CD4-positive, alpha-beta T cell treated with Interleukin-15 for 4 hours (primary cell): ENCODE results near the gene SMIM44.
"Not testable (repeated sequence)": the region's sequence is repeated elsewhere in the genome, so short reads cannot be mapped to it uniquely, and the experiment has no call there.

Experiments used
- DNase-seq: peaks from one replicate; pipeline ENCODE4 v3.0.0-alpha.2; 2020; ENCODE audit warnings: low spot score

The SMIM44 gene

DNA sequence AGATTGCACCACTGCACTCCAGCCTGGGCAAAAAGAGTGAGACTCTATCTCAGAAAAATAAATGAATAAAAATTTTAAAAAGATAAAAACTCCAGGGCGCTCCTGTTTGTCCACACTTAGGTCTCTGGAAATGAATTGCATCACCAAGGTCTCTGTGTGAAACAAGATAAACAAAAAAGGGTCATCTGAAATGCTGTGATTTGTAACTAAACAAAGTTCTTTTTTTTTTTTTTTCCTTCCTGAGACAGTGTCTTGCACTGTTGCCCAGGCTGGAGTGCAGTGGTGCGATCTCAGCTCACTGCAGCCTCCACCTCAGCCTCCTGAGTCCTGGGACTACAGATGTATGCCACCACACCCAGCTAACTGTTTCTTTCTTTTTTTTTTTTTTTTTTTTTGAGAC is 34.4 kb upstream of the SMIM44 start:
- no peak for DNase-seq

DNA sequence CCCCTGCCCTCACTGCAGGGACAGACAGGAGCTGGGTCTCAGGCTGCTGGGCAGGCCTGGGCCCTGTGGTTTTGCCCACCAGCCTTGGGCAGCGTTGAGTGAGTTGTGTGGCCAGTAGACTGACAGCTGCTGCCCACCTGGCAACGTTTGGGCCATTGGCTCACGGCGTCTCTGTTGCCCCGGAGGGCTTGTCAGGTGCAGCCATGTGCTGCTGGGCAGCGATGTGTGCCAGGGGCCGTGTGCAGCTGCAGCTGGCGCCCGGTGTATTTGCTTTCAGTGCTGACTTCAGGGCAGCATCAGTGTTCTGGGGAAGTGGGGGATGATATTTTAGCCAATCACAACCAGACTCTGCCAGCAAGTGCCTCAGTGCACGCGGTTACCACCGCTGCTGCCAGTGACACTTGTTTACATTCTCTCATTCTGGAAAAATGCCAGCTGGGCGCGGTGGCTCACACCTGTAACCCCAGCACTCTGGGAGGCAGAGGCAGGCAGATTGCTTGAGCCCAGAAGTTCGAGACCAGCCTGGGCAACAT is 33.5 kb upstream of the SMIM44 start:
- DNase-seq: peak; percentile 52

DNA sequence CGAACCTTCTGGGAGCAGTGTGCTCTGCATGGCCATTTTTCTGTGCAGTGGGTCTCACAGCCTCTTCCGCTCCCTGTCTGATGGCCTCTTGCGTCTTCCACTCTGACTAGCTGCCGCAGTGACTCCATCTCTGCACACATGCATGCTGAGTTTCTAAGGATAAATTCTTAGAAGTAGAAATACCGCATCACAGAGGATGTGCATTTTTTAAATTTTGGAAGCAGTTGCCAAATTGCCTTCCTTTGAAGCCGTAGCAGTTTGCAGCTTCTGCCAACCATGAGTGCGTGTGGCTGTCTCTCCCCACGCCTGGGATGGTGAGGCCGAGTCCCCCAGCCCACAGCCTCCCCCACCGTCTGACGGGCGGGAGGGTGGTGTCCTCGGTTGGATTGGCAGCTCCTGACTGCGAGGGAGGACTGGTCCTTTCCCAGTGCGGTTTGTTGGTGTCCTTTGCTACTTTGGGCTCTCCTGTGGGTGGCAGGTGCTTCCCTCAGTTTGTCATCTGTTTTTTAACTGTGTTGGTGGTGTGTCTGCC is 32.7 kb upstream of the SMIM44 start:
- no peak for DNase-seq

DNA sequence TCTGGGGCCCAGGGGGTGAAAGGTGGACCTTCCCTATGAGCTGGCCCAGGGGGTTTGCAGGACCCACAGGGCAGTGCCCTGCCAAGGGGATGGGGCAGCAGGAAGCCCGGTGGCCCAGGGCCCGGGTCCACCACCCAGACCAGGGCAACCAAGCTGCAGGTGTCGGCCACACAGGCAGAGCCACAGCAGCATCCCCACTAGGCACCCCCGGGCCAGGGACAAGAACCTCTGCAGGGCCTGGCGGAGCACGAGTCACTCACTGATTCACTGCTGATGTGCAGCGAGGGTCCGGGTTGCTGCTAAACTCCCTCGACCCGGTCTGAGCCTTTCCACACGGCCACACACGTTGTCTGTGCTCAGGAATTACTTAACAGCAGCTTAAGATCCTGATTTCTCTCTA is 31.7 kb upstream of the SMIM44 start:
- no peak for DNase-seq

DNA sequence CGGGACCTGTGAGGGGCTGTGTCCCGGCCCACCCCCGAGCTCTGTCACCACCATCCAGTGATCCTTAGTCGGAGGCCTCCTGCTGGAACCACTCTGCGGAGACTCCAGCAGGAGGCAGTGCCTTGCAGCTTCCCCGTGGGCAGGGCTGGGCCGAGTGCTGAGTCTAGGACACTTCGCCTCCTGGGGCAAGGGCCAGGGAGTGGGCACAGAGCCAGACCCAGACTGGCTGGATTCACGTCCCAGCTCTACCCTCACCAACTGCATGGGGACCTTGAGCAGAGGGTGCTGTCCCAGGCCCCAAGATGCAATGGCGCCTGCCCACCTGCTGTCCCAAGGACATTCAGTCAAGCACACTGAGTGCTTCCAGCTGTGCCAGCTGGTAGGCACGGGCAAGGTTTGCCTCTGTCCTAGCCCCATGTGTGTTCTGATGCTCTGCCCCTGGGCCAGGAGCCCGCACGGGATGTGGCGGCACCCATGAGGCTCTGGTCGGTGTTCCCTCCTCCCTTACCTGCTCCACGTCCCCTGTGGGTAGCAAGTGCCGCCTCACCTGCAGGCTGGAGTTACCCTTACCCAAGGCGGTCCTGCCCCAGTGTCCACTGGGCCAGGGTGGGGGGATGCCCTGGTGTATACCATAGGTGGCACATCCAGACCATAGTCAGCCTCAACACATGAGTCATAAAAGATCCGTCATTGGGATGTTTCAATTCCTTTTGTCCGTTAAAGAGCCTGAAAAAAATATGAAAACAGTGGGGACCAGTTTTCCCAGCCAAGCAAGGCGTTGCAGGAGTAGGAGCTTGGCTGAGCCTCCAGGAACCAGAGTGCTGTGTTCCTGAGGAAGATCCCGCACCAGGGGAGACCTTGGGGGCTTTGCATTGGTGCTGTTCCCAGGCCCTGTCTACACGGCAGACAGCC is 30.2 kb upstream of the SMIM44 start:
- DNase-seq: no peak

DNA sequence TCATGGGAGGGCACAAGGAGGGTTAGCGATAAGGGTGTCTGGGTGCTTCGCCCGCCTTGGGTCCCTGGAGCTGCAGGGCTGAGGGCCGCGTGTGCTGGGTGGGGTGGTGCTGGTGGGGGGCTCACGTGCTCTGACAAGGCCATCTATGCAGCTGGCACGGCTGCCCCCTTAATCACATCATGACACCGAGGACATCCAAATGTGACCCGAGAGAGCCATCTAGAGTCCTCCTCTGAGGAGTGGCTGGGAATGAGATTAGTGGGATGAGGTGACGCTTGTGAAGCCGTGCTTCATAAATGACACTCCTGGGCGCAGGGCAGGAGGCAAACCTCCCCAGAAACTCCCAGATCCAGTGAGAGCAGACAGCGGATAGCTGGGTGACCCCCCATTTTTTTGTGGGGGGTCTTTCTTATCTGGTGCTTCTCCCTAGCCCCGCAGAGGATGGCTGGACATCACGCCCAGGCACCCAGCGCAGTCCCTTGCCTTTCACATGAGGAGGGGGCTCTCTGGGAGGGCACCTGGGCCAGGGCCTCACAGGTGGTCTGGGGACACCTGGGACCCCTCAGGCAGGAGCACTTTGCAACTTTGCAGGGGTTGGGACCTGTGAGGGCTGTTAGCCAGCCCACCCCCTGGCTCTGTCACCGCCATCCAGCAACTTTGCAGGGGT is 29.5 kb upstream of the SMIM44 start:
- DNase-seq: no peak

DNA sequence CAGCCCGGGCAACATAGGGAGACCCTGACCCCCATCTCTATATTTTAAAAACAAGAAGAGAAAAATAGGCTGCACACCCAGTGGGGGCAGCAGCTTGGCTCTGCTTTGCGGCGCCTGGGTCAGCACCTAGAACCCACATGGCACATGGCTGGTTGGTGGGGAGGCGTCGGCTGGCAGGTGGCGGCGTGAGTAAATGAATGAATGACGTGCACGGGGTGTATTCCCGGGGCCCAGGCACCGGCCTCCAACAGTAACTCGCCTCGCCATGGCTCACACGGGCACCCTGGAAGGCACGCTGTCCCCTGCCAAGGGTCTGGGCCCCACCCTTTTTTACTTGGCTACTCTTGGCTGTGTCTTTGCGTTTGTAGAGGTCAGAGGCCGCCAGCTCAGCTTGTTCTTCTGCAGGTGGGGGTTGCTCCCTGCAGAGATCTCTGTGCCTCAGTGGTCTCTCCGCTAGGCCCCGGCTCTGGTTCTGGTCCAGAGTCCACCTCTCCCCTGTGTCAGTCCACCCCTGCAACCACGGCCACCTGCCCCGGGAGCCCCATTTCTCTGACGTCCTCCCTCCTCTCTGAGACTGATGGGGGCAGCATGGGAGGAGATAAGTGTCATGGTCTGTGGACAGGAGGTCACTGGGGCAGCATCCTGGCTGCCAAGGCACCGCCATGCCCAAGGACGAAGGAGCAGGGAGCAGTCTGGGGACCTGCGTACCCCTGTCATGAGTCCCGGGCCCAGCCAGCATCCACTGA is 28.4 kb upstream of the SMIM44 start:
- no peak for DNase-seq

DNA sequence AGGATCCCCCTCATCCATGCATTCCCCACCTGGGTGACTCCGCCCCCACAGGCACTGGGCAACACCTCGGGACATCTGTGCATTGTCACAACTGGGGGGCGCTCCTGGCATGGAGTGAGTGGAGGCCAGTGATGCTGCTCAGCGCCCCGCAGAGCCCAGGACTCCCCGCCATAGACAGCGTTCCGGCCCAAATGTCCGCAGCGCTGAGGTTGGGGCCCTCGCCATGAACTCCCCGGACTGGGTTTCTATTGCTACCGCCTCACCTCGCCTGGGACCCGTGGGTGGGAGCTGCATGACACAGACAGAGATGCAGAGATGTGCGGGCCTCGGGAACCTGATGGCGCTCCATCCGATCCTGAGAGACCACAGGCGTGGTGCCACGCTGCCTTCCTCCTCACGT is 27.5 kb upstream of the SMIM44 start:
- DNase-seq: no peak

DNA sequence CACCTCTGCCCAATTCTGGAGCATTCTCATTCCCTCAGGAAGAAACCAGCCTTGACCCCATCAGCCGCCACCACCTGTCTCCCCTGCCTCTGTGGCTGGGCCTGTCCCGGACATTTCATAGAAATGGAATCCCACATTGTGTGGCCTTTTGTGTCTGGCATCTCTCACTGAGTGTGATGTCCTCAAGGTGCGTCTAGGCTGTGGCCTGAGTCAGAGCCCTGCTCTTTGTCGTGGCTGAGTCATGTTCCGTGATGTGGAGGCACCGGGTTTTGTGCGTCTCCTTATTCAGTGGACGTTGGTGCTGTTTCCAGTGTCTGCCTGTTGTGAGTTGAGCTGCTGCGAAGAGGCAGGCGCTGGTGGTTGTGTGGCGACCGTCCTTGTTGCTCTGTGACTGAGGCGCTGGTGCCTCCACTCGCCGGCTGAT is 26.3 kb upstream of the SMIM44 start:
- DNase-seq: peak; percentile 16

DNA sequence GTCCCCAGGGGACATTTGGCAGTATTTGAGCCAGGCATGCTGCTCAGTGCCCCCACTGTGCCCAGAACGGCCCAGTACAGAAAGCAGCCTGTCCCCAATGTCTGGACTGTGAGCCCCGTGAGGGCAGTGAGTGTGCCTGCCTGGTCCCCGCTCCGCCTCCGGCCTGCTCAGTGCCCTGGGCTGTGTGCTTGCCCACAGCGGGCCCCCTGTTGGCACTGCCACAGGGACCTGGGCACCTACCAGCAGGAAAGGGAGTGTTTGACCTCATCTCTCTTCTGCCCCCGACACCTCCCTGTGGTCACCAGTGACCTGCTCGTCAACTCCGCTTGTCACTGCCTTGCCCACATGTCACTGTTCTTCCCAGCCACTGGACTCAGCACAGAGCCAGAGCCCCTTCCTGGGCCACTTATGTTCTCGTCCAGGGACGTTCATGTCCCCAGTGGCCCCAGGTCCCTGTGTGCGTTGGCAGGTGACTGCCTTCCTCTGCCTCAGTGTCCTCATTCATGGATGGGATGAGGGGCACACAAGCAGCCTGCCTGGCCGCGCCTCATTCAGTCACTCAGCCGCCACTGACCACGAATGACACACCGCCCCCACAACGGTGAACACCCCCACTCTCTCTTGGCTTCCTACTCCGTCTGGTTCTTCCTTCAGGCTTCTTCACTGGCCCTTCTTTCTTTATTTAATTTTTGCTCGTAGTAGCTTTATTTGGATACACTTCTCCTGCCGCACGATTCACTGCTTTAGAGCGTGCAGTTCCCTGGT is 25.7 kb upstream of the SMIM44 start:
- DNase-seq: no peak

DNA sequence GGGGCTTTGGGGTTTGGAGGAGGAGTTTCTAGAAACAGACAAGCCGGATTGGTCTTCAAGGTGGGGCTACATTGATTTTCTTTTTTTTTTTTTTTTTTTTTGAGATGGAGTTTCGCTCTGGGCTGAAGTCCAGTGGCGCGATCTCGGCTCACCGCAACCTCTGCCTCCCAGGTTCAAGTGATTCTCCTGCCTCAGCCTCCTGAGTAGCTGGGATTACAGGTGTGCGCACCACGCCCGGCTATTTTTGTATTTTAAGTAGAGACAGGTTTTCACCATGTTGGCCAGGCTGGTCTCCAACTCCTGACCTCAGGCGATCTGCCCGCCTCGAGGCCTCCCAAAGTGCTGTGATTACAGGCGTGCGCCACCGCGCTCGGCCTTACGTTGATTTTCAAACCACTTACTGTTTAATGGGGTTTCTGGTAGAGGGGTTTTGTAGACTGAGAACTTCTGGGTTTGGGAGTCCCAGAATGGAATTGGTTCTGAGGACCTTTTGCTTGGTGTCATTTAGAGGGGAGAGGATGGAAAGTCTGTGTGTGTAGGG is 24.9 kb upstream of the SMIM44 start:
- not testable (repeated sequence) for DNase-seq

DNA sequence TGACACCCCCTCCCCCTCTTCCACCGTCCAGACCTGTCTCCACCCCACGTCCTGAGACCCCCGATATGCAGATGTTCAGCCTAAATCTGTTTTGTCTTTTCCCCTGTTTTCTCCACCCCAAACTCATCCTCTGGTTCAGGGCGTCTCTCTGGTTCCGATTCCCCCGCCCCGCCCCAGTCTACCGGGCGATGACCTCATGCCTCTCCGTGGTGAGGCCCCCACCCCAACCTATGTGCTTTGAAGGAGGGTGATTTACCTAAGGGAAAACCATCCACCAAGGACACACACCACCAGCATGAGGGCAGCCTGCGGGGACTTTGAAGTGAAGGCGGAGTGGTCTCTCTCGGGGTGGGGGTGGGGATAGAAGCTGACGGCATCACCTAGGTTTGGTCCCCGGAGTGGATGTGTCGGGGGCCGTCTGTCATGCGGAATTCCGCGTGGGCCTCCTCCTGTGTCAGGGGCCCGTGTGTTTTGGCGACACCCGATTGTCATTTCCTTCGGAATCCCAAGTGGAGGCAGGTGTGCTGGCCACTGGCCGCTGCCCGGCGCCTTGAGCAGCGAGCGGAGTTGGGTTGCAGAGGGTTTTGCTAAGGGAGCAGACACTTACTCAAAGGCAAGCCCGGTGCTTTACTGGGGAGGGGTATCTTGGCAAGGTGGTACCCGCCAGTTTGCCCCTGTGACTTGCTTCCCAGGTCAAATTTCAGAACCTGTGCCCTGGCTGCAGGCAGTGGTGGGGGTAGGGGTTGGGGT is 24.3 kb upstream of the SMIM44 start:
- peak; percentile 50 for DNase-seq

DNA sequence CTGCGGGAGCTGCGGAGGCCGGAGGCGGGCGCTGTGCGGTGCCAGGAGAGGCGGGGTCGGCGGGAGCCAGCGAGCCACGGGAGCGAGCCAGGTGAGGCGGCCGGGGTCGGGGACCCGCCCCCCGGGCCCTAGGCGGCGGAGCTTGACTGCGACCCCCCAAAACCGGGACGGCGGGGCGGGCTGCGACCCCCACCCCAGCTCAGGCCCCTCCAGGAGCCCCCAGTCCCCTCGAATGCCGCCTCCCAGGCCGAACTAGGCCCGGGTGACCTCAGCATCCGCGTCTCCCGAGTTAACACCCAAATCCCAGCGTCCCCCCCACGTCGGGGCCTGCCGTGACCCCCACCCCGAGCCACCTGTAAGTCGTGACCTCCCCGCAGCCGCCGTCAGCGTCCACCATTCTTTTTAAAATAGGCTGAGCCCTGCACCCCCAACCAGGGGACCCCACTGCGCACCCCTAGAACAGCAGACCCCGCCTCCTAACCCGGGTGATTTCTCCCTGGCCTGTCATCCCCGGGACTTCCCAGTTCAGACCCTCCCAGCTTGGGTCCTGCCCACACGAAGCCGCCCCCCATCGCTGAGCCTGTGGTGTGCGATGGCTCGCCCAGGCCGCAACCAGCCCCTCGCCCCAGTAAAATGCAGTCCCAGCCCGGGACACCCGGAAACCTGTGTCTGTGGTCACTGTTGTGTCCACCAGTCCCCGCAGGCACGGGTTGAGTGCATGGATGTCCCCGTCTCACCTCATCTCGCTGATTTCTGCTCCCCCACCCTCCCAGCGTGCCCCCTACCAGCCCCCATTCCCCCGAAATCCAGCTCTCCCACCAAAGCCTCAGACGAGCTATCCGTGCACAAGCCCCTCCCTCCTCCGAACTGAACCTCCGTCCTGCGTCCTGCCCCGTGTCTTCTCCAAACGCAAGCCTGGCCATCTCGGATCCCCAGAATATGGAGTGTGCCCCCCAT is 23.4 kb upstream of the SMIM44 start:
- peak; percentile 26 for DNase-seq

DNA sequence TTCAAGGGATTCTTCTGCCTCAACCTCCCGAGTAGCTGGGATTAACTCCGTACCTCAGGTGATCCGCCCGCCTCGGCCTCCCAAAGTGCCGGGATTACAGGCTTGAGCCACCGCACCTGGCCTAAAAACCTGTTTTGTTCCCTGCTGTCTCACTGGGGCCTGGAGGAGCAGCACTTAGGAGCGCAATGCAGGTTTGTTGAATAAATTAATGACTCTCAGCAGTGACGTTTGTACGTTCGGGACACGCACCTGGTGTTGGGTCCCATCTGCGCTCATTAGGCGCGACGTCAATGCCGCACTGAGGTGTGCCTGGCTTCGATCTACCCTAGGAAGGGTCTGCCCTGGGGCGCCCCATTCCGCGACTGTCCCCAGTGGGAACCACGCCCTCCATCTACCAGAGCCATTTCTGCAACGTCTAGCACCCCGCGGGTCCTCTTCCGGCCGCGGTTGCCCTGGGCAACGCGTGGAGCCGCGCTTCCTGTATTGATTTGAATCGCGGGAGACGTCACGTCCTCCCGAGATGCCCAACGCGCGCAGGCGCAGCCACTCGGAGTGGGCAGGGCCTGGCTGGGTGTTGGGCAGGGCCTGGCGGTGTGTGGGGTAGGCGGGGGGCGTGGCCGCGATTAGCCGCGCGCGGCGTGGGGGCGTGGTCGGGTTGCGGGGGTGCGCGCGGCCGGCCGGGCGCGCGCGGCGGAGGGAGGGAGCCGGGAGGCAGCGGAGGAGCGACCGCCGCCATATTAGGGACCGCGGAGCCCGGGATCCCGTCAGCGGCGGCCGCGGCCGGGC is 22.6 kb upstream of the SMIM44 start, which contains the start of gene FZR1:
Gene FZR1, plus strand, starts transcription at position 714 of the 786 bp plus-strand sequence. CDS start 16,679 bp downstream, outside the sequence.
- DNase-seq: peak; percentile 100

DNA sequence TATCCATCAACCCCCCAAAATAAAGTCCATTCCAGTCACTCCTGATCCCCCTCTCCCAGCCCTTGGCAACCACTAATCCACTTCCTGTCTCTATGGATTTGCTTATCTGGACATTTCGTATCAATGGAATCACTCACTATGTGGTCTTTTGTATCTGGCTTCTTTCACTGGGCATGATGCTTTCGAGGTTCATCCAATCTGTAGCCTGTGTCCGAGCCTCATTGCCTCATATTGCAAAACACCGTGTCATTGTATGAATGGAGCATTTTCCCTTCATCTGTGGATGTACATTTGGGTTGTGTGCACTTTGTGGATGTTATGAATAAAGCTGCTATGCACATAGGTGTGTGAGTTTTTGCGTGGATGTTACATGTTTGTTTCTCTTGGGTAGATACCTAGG is 21.5 kb upstream of the SMIM44 start:
- no peak for DNase-seq

DNA sequence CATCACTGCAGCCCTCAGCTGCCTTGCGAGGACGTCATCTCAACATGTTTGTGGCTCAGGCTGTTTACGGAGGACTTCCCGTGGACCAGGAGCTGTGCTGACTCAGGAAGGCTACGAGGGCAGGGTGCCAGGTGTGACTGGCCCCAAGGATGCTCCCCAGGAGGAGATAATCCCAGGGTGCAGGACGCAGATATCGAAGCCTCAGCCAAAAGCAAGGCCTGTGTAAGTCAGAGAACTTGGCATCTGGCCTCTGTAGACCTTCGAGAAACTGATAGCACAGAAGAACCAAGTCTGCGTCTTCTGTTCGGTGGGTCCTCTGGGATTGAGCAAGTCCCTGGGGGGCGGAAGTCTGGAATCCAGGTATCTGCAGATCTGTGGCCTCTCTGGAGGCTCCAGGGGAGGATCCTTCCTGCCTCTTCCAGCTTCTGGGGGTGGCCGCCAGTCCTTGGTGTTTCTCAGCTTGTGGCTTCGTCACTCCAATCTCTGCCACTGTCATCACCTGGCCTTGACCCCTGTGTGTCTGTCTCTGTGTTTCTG is 19.9 kb upstream of the SMIM44 start:
- DNase-seq: no peak

DNA sequence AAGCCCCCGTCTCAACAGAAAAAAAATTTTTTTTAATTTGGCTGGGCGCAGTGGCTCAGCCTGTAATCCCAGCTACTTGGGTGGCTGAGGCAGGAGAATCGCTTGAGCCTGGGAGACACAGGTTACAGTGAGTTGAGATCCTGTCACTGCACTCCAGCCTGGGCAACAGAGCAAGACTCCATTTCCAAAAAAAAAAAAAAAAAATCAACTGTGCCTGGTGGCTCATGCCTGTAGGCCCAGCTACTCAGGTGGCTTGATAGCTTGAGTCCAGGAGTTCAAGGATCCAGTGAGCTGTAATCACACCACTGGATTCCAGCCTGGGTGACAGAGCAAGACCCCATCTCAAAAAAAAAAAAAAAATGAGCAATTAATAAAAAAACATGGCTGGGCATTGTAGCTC is 18.5 kb upstream of the SMIM44 start:
- no peak for DNase-seq
